H1 (cell line): ENCODE measurements around the gene ZNF20. TPM values are rescaled to one million over a fixed set of nuclear protein-coding genes. Genes with fewer than 3 reads are reported as not detected.
A peak's percentile ranks its signal among the peaks of the same experiment; 100 is the strongest.

Source experiments
- CTCF ChIA-PET: fragments of 300-600 bp; sonication (Branson Sonifier 250); formaldehyde crosslinking; loops from one replicate; lab custom pipeline; 2021; ENCODE audit not compliant: partially characterized antibody; lab: Charles Lee
- POLR2A ChIA-PET: fragments of 300-600 bp; sonication (Branson Sonifier 250); formaldehyde crosslinking; loops from one replicate; lab custom pipeline; 2021; ENCODE audit warnings: inconsistent platforms; ENCODE audit not compliant: partially characterized antibody; lab: Charles Lee
- DNase-seq, 2 experiments: peaks; one replicate each; pipeline versions ENCODE4 v3.0.0 to v3.0.0-alpha.2; 2010 to 2022; ENCODE audit warnings: low spot score in 2 of 2, low read depth in 1 of 2, mixed read lengths in 1 of 2
- FAIRE-seq: peaks from 2 replicates; lab custom pipeline; 2011; peaks lifted over from hg19 to GRCh38; lab: Jason Lieb, UNC
- H2AFZ ChIP-seq: 2 replicates; pipeline ENCODE4 v1.8.1; 2012; ENCODE audit warnings: low read length, inconsistent platforms
- H2AK5ac ChIP-seq: 2 replicates; pipeline ENCODE4 v1.6.1; 2013; ENCODE audit warnings: low read depth, low read length
- H2BK120ac ChIP-seq: replicated peaks from 2 replicates; pipeline ENCODE3; 2013; ENCODE audit warnings: low read depth, low read length, inconsistent platforms
- H2BK12ac ChIP-seq: 2 replicates; pipeline ENCODE4 v1.6.1; 2013; ENCODE audit warnings: low read depth, low read length
- H2BK15ac ChIP-seq: 2 replicates; pipeline ENCODE4 v1.6.1; 2013; ENCODE audit warnings: low read length
- H2BK20ac ChIP-seq: 2 replicates; pipeline ENCODE4 v1.6.1; 2013; ENCODE audit warnings: low read length
- H2BK5ac ChIP-seq: 2 replicates; pipeline ENCODE4 v1.6.1; 2013; ENCODE audit warnings: low read depth, low read length
- H3K14ac ChIP-seq: 2 replicates; pipeline ENCODE4 v1.6.1; 2013; ENCODE audit warnings: inconsistent platforms; ENCODE audit not compliant: insufficient read length
- H3K18ac ChIP-seq: 2 replicates; pipeline ENCODE4 v1.6.1; 2013; ENCODE audit warnings: low read length; ENCODE audit errors: extremely low read depth
- H3K23ac ChIP-seq: 2 replicates; pipeline ENCODE4 v1.6.1; 2013; ENCODE audit warnings: inconsistent platforms; ENCODE audit not compliant: insufficient read length
- H3K23me2 ChIP-seq: 2 replicates; pipeline ENCODE4 v1.6.1; 2013; ENCODE audit warnings: low read depth, low read length
- H3K27ac ChIP-seq: 2 replicates; pipeline ENCODE4 v1.6.1; 2011; ENCODE audit warnings: low read depth, low read length, inconsistent platforms
- H3K27me3 ChIP-seq, 4 experiments: replicated peaks in 1 of 4; 1 replicate in 1 of 4; 2 replicates in 3 of 4; pipeline versions ENCODE4 v1.6.1 to v1.8.1; 2011 to 2013; ENCODE audit warnings: low read length in 3 of 4, mild to moderate bottlenecking in 3 of 4, inconsistent platforms in 2 of 4, mixed read lengths in 2 of 4, moderate library complexity in 1 of 4; ENCODE audit not compliant: control insufficient read depth in 3 of 4, insufficient read depth in 3 of 4; ENCODE audit errors: extremely low read depth in 1 of 4
- H3K36me3 ChIP-seq, 4 experiments: 2 replicates each; pipeline versions ENCODE4 v1.6.1 to v1.8.1; 2011 to 2013; ENCODE audit warnings: mild to moderate bottlenecking in 4 of 4, low read length in 3 of 4, moderate library complexity in 2 of 4, control low read depth in 1 of 4, inconsistent platforms in 1 of 4; ENCODE audit not compliant: insufficient read depth in 4 of 4, control insufficient read depth in 2 of 4
- H3K4ac ChIP-seq: replicated peaks from 2 replicates; pipeline ENCODE3; 2013; ENCODE audit warnings: low read length, low read depth, mixed read lengths, inconsistent platforms; ENCODE audit not compliant: insufficient read length
- H3K4me1 ChIP-seq, 4 experiments: replicated peaks in 1 of 4; 1 replicate in 1 of 4; 2 replicates in 3 of 4; pipeline versions ENCODE4 v1.6.1 to v1.8.1; 2011 to 2013; ENCODE audit warnings: low read length in 3 of 4, inconsistent platforms in 2 of 4, mixed read lengths in 1 of 4; ENCODE audit not compliant: insufficient read depth in 4 of 4, control insufficient read depth in 3 of 4
- H3K4me2 ChIP-seq, 2 experiments: 2 replicates each; pipeline versions ENCODE4 v1.6.1 to v1.8.1; 2011 to 2013; ENCODE audit warnings: low read depth in 2 of 2, low read length in 2 of 2, control low read depth in 1 of 2, inconsistent platforms in 1 of 2, mild to moderate bottlenecking in 1 of 2; ENCODE audit not compliant: insufficient read depth in 1 of 2
- H3K4me3 ChIP-seq, 4 experiments: fragments of 200-600, 300-600 bp in 1 of 4; sonication (generic), shearing (Covaris generic), sonication (Bioruptor Twin) in 1 of 4; 2 replicates each; pipeline versions ENCODE4 v1.5.1 to v1.8.1; 2011 to 2016; ENCODE audit warnings: low read length in 4 of 4, low read depth in 3 of 4, control low read depth in 2 of 4, inconsistent platforms in 2 of 4, mild to moderate bottlenecking in 2 of 4, mixed read lengths in 1 of 4, moderate library complexity in 1 of 4; ENCODE audit not compliant: insufficient read depth in 2 of 4; ENCODE audit errors: extremely low read depth in 1 of 4
- H3K56ac ChIP-seq: replicated peaks from 2 replicates; pipeline ENCODE3; 2013; ENCODE audit warnings: low read depth, mild to moderate bottlenecking, mixed read lengths, low read length, inconsistent platforms; ENCODE audit not compliant: insufficient read length
- H3K79me1 ChIP-seq: 2 replicates; pipeline ENCODE4 v1.6.1; 2013; ENCODE audit warnings: low read depth, low read length, control low read depth
- H3K79me2 ChIP-seq, 2 experiments: 2 replicates each; pipeline versions ENCODE4 v1.6.1 to v1.8.1; 2012 to 2013; ENCODE audit warnings: low read length in 2 of 2, mild to moderate bottlenecking in 2 of 2, inconsistent platforms in 1 of 2; ENCODE audit not compliant: insufficient read depth in 2 of 2, control insufficient read depth in 1 of 2
- H3K9ac ChIP-seq, 4 experiments: replicated peaks in 1 of 4; 1 replicate in 1 of 4; 2 replicates in 3 of 4; pipeline versions ENCODE4 v1.6.1 to v1.8.1; 2011 to 2013; ENCODE audit warnings: low read depth in 3 of 4, low read length in 3 of 4, control low read depth in 2 of 4, mild to moderate bottlenecking in 2 of 4, moderate library complexity in 2 of 4, inconsistent platforms in 1 of 4; ENCODE audit errors: extremely low read depth in 1 of 4
- H3K9me3 ChIP-seq, 2 experiments: 2 replicates each; pipeline versions ENCODE4 v1.6.1 to v1.8.1; 2012 to 2013; ENCODE audit warnings: mild to moderate bottlenecking in 2 of 2, moderate library complexity in 2 of 2, control low read depth in 1 of 2, inconsistent platforms in 1 of 2, low read depth in 1 of 2, low read length in 1 of 2, mixed read lengths in 1 of 2; ENCODE audit not compliant: insufficient read depth in 2 of 2
- H4K20me1 ChIP-seq, 2 experiments: replicated peaks in 1 of 2; 2 replicates each; pipeline versions ENCODE3 to v1.8.1; 2011 to 2013; ENCODE audit warnings: inconsistent platforms in 2 of 2, low read length in 2 of 2, mild to moderate bottlenecking in 1 of 2; ENCODE audit not compliant: insufficient read depth in 2 of 2, control insufficient read depth in 1 of 2
- H4K5ac ChIP-seq: 2 replicates; pipeline ENCODE4 v1.6.1; 2013; ENCODE audit warnings: low read length, low read depth, mixed read lengths, inconsistent platforms; ENCODE audit not compliant: insufficient read length
- H4K8ac ChIP-seq: 2 replicates; pipeline ENCODE4 v1.8.0; 2013; ENCODE audit warnings: mild to moderate bottlenecking, moderate library complexity, low read length, inconsistent platforms; ENCODE audit not compliant: insufficient read depth; ENCODE audit errors: extremely low read depth
- H4K91ac ChIP-seq: replicated peaks from 2 replicates; pipeline ENCODE3; 2013; ENCODE audit warnings: low read length, mixed read lengths, inconsistent platforms; ENCODE audit not compliant: insufficient read length
- ASH2L ChIP-seq: fragments of 200-600, 300-600 bp; sonication (generic); IDR thresholded peaks from one replicate; pipeline ENCODE4 v1.7.1; 2017; ENCODE audit warnings: low read length
- CBX5 ChIP-seq: fragments of 300-800, 300-1000 bp; sonication (generic); IDR thresholded peaks from 2 replicates; pipeline ENCODE4 v1.7.1; 2016; ENCODE audit warnings: antibody characterized with exemption, low read length, low read depth
- CHD1 ChIP-seq: IDR thresholded peaks from 2 replicates; pipeline ENCODE4 v1.6.1; 2012; ENCODE audit warnings: low read depth, low read length, improper control_type of control experiment
- MAFK ChIP-seq: IDR thresholded peaks from 2 replicates; pipeline ENCODE4 v1.6.1; 2012; ENCODE audit warnings: low read depth, mild to moderate bottlenecking, improper control_type of control experiment, low read length
- RBBP5 ChIP-seq: IDR thresholded peaks from 2 replicates; pipeline ENCODE4 v1.7.1; 2012; ENCODE audit warnings: low read depth, mild to moderate bottlenecking, inconsistent platforms, low read length, moderate library complexity, borderline replicate concordance
- SP1 ChIP-seq: IDR thresholded peaks from 2 replicates; pipeline ENCODE4 v1.6.1; 2011; ENCODE audit warnings: low read depth, low read length
- TAF7 ChIP-seq: optimal IDR thresholded peaks from 2 replicates; pipeline ENCODE3; 2011; ENCODE audit warnings: low read depth, mild to moderate bottlenecking, inconsistent platforms, low read length, moderate library complexity, borderline replicate concordance
- WGBS, 2 experiments: shearing (Covaris generic) in 1 of 2; methylation state at CpG; one replicate each; pipeline versions ENCODE4 v1.1.6 to v1.1.7; 2013 to 2015; ENCODE audit warnings: low lambda C conversion rate in 2 of 2, mixed read lengths in 2 of 2, inconsistent platforms in 1 of 2, low coverage in 1 of 2, missing lambda C conversion rate in 1 of 2; ENCODE audit not compliant: insufficient replicate concordance in 2 of 2, insufficient coverage in 1 of 2, insufficient read length in 1 of 2; ENCODE audit errors: extremely low coverage in 1 of 2, missing lambda C conversion rate in 1 of 2; 5-methylcytosine and 5-hydroxymethylcytosine counted together
- polyA plus RNA-seq, 7 experiments: library from polyadenylated mRNA; depleted of rRNA in 3 of 7; stranded (reverse) in 5 of 7; unstranded in 2 of 7; fragments of >200 nt in 5 of 7; fragments of 200-250 nt in 2 of 7; gene quantifications; 1 replicate in 5 of 7; 2 replicates in 1 of 7; 4 replicates in 1 of 7; pipeline versions ENCODE4 v1.2.1 to v1.2.3, GENCODE V29; 2011 to 2013; ENCODE audit warnings: missing spikeins in 2 of 7, mixed read lengths in 2 of 7
- total RNA-seq: library from RNA; stranded (reverse); fragmentation: NEBNext Ultra II Directional; extraction: Animal tissue kit (Norgen Biotek cat#: 25700); gene quantifications from 2 replicates; pipeline ENCODE4 v1.2.1, GENCODE V29; 2021
- TF ChIP-seq, protein P1 (sequence below), 3 experiments: IDR thresholded peaks; 1 replicate in 2 of 3; 2 replicates in 1 of 3; pipeline versions ENCODE4 v1.5.1 to v1.6.1; 2011; ENCODE audit warnings: low read length in 3 of 3, mild to moderate bottlenecking in 3 of 3, inconsistent platforms in 2 of 3, low read depth in 1 of 3, moderate library complexity in 1 of 3; ENCODE audit not compliant: insufficient read depth in 1 of 3; ENCODE audit errors: control extremely low read depth in 1 of 3

The ZNF20 gene
- total and polyA plus RNA-seq, 2 of the 8 experiments (the other 6 are each of a cell fraction or from before 2014, with no cell fraction given): 1.6 to 9.0 TPM

DNA sequence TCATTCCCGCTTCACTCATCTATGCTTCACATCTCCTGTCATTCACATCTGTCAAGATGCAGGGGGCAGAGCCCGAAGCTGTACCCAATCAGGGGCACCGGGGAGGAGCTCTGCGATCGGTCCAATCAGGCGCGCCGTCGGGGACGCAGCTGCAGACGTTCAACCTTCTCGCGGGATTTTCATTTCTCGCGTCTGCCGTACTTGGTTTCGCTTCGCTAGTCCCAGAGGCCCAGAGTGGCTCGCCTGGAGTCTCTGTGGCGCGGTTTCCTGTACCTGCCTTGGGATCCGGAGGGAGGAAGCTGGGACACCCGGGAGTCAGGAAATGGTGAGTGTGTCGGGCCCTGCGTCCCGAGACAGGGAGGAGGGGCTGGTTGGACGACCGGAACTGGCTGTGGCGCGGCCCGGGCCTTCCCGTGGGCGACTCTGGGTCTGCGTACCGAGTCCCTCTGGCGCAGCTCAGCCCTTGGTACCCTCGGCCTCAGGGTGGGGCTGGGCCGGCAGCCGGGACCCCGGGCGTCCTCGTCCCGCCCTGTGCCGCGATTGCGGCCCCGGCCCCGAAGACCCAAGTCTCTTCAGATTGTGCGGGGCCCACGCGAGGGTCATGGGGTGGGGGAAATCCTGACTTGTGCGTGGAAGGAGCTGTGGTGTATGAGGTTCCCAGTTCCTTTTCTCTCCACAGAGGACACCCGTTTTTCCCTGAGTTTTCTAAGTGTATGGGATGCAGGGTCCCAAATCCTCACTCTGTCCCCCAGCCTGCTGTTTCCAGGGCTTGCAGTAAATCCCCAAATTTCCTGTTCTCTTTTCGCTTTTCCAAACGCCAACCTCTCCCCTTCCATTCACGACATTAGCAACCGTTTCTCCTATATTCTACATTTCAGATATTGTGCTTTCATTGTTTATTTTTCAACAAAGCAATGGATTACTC, 23.0 kb upstream of the ZNF20 start, which contains the start of gene ZNF136:
Gene ZNF136, plus strand, starts transcription at position 215 of the 925 bp plus-strand sequence. Its CDS starts 108 bp downstream, at position 323.
- Histone ChIP-seq H3K79me1 (peaks cover 3% of the 10 kb centered on the region; the same call in 1 of the 2 replicates), H3K4me3 (peak within 1 kb of the TSS; percentile 87 to 97 (median 94)), H4K20me1 (peaks cover 2 to 4% of the 10 kb centered on the region in 2 experiments), H3K18ac (peak within 1 kb of the TSS; percentile 32; the same call in 1 of the 2 replicates), H3K36me3 (no peaks in the 10 kb centered on the region; a peak in 1 of 8 replicates), H3K4me1 (peaks cover 0 to 3% (median 1%) of the 10 kb centered on the region in 4 experiments; a peak in 2 of 7 replicates), H3K79me2 (peaks cover 0 to 38% of the 10 kb centered on the region in 2 experiments; a peak in 3 of 4 replicates), H3K56ac (no peak within 1 kb of the TSS), H3K4me2 (peak within 1 kb of the TSS; percentile 69 to 84), H3K4ac (no peak within 1 kb of the TSS), H3K9me3 (peaks cover 0 to 5% of the 10 kb centered on the region in 2 experiments; a peak in 1 of 4 replicates), H2BK120ac (no peak within 1 kb of the TSS), H2BK15ac (no peak within 1 kb of the TSS), H3K23ac (no peak within 1 kb of the TSS), H2BK12ac (no peak within 1 kb of the TSS), H3K14ac (no peak within 1 kb of the TSS), H4K8ac (peak within 1 kb of the TSS; percentile 72), H4K5ac (no peak within 1 kb of the TSS), H2BK5ac (peak within 1 kb of the TSS; percentile 89), H2AFZ (peak within 1 kb of the TSS; percentile 64; the same call in 1 of the 2 replicates), H3K27ac (peak within 1 kb of the TSS; percentile 74), H3K27me3 (no peaks in the 10 kb centered on the region), H3K9ac (peak within 1 kb of the TSS; percentile 74 to 89 (median 88)), H2AK5ac (no peak within 1 kb of the TSS), H2BK20ac (no peak within 1 kb of the TSS), H4K91ac (no peak within 1 kb of the TSS), H3K23me2 (peaks cover 6% of the 10 kb centered on the region)
- 1% methylated on average over 42 of the region's 57 CpGs; no CpG with 5 or more reads in 1 of the 2 experiments for WGBS, 2 experiments
- ChIA-PET POLR2A (interaction anchor here (0.7 to 2.0 kb wide), 7 partner anchors 10 to 378 kb away, joined by 3 to 9 read pairs (median 4); partner anchors contain the start of genes ZNF20 and ZNF878), CTCF (interaction anchor here (1.7 kb wide), 1 partner anchor 23 kb away, joined by 3 read pairs; the partner anchor contains the start of gene ZNF20)
- FAIRE-seq (peak; percentile 73), DNase-seq (peak; percentile 79 to 93)
- TF ChIP-seq ASH2L: peak; percentile 94
- no peak for TF ChIP-seq MAFK
- TF ChIP-seq CBX5: no peak
- peak; percentile 89; the same call in 1 of the 2 replicates for TF ChIP-seq RBBP5
- TF ChIP-seq, protein P1, sequence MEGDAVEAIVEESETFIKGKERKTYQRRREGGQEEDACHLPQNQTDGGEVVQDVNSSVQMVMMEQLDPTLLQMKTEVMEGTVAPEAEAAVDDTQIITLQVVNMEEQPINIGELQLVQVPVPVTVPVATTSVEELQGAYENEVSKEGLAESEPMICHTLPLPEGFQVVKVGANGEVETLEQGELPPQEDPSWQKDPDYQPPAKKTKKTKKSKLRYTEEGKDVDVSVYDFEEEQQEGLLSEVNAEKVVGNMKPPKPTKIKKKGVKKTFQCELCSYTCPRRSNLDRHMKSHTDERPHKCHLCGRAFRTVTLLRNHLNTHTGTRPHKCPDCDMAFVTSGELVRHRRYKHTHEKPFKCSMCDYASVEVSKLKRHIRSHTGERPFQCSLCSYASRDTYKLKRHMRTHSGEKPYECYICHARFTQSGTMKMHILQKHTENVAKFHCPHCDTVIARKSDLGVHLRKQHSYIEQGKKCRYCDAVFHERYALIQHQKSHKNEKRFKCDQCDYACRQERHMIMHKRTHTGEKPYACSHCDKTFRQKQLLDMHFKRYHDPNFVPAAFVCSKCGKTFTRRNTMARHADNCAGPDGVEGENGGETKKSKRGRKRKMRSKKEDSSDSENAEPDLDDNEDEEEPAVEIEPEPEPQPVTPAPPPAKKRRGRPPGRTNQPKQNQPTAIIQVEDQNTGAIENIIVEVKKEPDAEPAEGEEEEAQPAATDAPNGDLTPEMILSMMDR (IDR thresholded peaks at IDR 0.05; ENCODE audit: control extremely low read depth in 1 of 3, insufficient read depth in 1 of 3, low read depth in 1 of 3, low read length in 3 of 3): no peak
- TF ChIP-seq CHD1: no peak
- TF ChIP-seq TAF7: peak; percentile 39
- no peak for TF ChIP-seq SP1
